Cardiac fibroblast (primary cell): ENCODE measurements around the gene GPR180.

ENCODE experiments used
- DNase-seq, 2 donors: peaks; one replicate each; pipeline versions ENCODE4 v3.0.0 to v3.0.0-alpha.2; 2010; ENCODE audit warnings: low read depth in 2 of 2
- H3K4me3 ChIP-seq, 2 donors: replicated peaks in 1 of 2; 1 replicate in 1 of 2; 2 replicates in 1 of 2; pipeline ENCODE4 v1.5.1; 2011; ENCODE audit warnings: low read depth in 2 of 2, low read length in 2 of 2, mild to moderate bottlenecking in 2 of 2, moderate library complexity in 1 of 2
- TF ChIP-seq, protein P1 (sequence below): IDR thresholded peaks from one replicate; pipeline ENCODE4 v1.5.1; 2011; ENCODE audit warnings: low read depth, mild to moderate bottlenecking, low read length, inconsistent platforms

Gene GPR180

GRCh38 chr13:94664889-94665288 is 63.2 kb downstream of the GPR180 start:
- H3K4me3 ChIP-seq, result no peak overlapping the region
- DNase-seq, result no peak
- TF ChIP-seq, protein P1, sequence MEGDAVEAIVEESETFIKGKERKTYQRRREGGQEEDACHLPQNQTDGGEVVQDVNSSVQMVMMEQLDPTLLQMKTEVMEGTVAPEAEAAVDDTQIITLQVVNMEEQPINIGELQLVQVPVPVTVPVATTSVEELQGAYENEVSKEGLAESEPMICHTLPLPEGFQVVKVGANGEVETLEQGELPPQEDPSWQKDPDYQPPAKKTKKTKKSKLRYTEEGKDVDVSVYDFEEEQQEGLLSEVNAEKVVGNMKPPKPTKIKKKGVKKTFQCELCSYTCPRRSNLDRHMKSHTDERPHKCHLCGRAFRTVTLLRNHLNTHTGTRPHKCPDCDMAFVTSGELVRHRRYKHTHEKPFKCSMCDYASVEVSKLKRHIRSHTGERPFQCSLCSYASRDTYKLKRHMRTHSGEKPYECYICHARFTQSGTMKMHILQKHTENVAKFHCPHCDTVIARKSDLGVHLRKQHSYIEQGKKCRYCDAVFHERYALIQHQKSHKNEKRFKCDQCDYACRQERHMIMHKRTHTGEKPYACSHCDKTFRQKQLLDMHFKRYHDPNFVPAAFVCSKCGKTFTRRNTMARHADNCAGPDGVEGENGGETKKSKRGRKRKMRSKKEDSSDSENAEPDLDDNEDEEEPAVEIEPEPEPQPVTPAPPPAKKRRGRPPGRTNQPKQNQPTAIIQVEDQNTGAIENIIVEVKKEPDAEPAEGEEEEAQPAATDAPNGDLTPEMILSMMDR, result no peak

GRCh38 chr13:94666065-94666464 is 64.4 kb downstream of the GPR180 start:
- H3K4me3 ChIP-seq, result no peak overlapping the region
- no peak for DNase-seq
- TF ChIP-seq, protein P1, result no peak

GRCh38 chr13:94667190-94667589 is 65.5 kb downstream of the GPR180 start:
- H3K4me3 ChIP-seq, result no peak overlapping the region
- TF ChIP-seq, protein P1, result no peak
- DNase-seq, result no peak

DNA sequence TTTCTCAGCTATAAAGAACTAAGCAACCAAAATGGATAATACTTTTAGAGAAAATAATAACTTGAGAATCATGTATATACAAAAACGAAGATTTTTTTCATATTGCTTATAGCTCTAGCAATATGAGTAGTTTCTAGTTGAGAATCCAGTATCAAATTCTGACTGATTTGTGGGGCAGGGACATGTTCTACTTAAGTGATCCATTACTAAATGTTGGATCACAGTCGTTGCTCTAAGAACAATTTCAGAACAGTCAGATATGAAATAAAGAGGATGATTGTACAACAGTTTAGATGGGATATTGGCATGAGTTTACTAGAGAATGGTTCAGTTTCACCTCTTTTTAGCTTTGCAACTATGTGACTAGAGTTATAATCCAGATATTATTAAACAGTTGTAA is 70.7 kb downstream of the GPR180 start:
- DNase-seq, result no peak
- TF ChIP-seq, protein P1, result no peak
- H3K4me3 ChIP-seq, result no peak overlapping the region

- DNase-seq, result no peak
- no peak overlapping the region for H3K4me3 ChIP-seq
- TF ChIP-seq, protein P1, result no peak
Measured at GRCh38 chr13:94673851-94674250, 72.2 kb downstream of the GPR180 start.

GRCh38 chr13:94674609-94675348 is 73.1 kb downstream of the GPR180 start:
- no peak overlapping the region for H3K4me3 ChIP-seq
- TF ChIP-seq, protein P1, result peak; percentile 80
- DNase-seq, result peak; percentile 54 to 68

DNA sequence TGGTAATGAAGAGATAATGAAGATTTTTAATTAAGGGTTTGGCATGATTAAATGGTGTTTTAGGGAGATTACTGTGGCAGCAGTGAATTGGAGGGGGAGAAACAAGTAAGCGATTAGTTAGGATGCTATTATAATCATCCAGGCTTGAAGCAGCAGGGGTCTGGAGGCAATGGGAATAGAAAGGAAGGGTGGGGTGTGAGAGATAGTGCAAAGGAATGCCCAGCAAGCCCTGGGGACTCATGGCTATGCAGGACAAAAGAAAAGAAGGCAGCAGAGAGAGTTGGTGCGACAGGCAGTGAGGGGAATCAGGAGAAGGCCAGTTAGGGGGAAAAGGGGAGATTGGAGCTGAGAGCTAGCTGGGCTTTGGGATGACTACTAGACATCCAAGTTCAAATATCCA is 76.1 kb downstream of the GPR180 start:
- TF ChIP-seq, protein P1, result no peak
- H3K4me3 ChIP-seq, result no peak overlapping the region
- DNase-seq, result no peak
